Measurements from ENCODE around the gene IGF2.

- no peak for TF ChIP-seq POLR2A (IDR thresholded peaks at IDR 0.05)
- no peak for TF ChIP-seq POLR2AphosphoS5 (IDR thresholded peaks at IDR 0.05)
- TF ChIP-seq, protein P1, sequence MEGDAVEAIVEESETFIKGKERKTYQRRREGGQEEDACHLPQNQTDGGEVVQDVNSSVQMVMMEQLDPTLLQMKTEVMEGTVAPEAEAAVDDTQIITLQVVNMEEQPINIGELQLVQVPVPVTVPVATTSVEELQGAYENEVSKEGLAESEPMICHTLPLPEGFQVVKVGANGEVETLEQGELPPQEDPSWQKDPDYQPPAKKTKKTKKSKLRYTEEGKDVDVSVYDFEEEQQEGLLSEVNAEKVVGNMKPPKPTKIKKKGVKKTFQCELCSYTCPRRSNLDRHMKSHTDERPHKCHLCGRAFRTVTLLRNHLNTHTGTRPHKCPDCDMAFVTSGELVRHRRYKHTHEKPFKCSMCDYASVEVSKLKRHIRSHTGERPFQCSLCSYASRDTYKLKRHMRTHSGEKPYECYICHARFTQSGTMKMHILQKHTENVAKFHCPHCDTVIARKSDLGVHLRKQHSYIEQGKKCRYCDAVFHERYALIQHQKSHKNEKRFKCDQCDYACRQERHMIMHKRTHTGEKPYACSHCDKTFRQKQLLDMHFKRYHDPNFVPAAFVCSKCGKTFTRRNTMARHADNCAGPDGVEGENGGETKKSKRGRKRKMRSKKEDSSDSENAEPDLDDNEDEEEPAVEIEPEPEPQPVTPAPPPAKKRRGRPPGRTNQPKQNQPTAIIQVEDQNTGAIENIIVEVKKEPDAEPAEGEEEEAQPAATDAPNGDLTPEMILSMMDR (IDR thresholded peaks at IDR 0.05): no peak
These were observed 34.6 kb upstream of the IGF2 start for GRCh38 chr11:2173761-2174160.
